Heart right ventricle (tissue), 16 donors: ENCODE results near the gene GGA3. TPM values are rescaled to one million over a fixed set of nuclear protein-coding genes. Genes with fewer than 3 reads are reported as not detected.

Experiments
- ATAC-seq, 8 donors: fragments of 200-7000 bp; cut with Tn5 transposase; one replicate each; pipeline ENCODE4 v1.9.1; 2020; ENCODE audit warnings: mild to moderate bottlenecking in 8 of 8, moderate library complexity in 8 of 8, moderate number of reproducible peaks in 1 of 8
- DNase-seq, 2 donors: peaks; one replicate each; pipeline ENCODE4 v3.0.0-alpha.2; 2020
- H3K27ac ChIP-seq, 10 donors: fragments of 200-600 bp; sonication (generic) in 2 of 10; one replicate each; pipeline versions ENCODE4 v1.5.0 to v1.8.0; 2020 to 2022; ENCODE audit warnings: mild to moderate bottlenecking in 3 of 10
- H3K27me3 ChIP-seq, 7 donors: fragments of 200-600 bp; one replicate each; pipeline ENCODE4 v1.8.0; 2021 to 2022; ENCODE audit warnings: mild to moderate bottlenecking in 2 of 7
- H3K36me3 ChIP-seq, 9 donors: fragments of 200-600 bp; sonication (generic) in 1 of 9; one replicate each; pipeline versions ENCODE4 v1.5.0 to v1.8.0; 2020 to 2022; ENCODE audit warnings: mild to moderate bottlenecking in 2 of 9
- H3K4me1 ChIP-seq, 9 donors: fragments of 200-600 bp; sonication (generic) in 1 of 9; one replicate each; pipeline versions ENCODE4 v1.5.0 to v1.8.0; 2020 to 2022; ENCODE audit warnings: mild to moderate bottlenecking in 4 of 9
- H3K4me3 ChIP-seq, 10 donors: fragments of 200-600 bp; sonication (generic) in 2 of 10; one replicate each; pipeline versions ENCODE4 v1.5.0 to v1.8.0; 2020 to 2022; ENCODE audit warnings: mild to moderate bottlenecking in 7 of 10, moderate library complexity in 2 of 10
- H3K9me3 ChIP-seq, 11 donors: fragments of 200-600 bp in 10 of 11; sonication (generic) in 2 of 11; one replicate each; pipeline versions ENCODE4 v1.5.0 to v1.8.0; 2013 to 2022; ENCODE audit warnings: mild to moderate bottlenecking in 2 of 11, control low read depth in 1 of 11, moderate library complexity in 1 of 11
- CTCF ChIP-seq, 9 donors: fragments of 200-600 bp; sonication (generic) in 2 of 9; IDR thresholded peaks; one replicate each; pipeline versions ENCODE4 v1.5.0 to v1.8.0; 2021 to 2022; ENCODE audit warnings: antibody characterized with exemption in 9 of 9, mild to moderate bottlenecking in 5 of 9, moderate library complexity in 1 of 9
- WGBS, 2 donors: extraction: QIAGEN DNeasy Blood & Tissue Kit; methylation state at CpG; one replicate each; pipeline ENCODE4 v1.1.7; 2013; ENCODE audit warnings: inconsistent platforms in 1 of 2; 5-methylcytosine and 5-hydroxymethylcytosine counted together
- intact Hi-C, 10 donors: fragments of 100-400 bp; cut with DNase I; formaldehyde crosslinking; loops; one replicate each; pipeline versions ENCODE4 v1.11.1 to v1.14.2; 2022
- polyA plus RNA-seq, 2 donors: library from polyadenylated mRNA; stranded (reverse); fragments of 200-250 nt; gene quantifications; one replicate each; pipeline ENCODE4 v1.2.3, GENCODE V29; 2013
- total RNA-seq, 10 donors: library from RNA; stranded (reverse); fragmentation: NEBNext Ultra II Directional in 3 of 10; extraction: Animal tissue kit (Norgen Biotek cat#: 25700) in 3 of 10; gene quantifications; one replicate each; pipeline versions ENCODE4 v1.2.1 to v1.2.4, GENCODE V29; 2021 to 2023
- donor health status: Arrhythmogenic right ventricular cardiomyopathy.
- donor health status: ischemic (EF 13 %, LVEDD 7.1; RV severe dilation, severe dysfunction).
- donor health status: healthy with polysubstance abuse.
- donor health status: DM: no; HTN: yes; CAD: no.
- donor health status: DM: no; HTN: no; CAD: no.
- donor health status: ischemic (EF 25% LVEDD 6.9; RV normal size, moderate dysfunction).
- donor health status: ischemic (EF 25% LVEDD 5.7; RV mildly dilated, moderate dysfunction).
- donor health status: healthy.
- donor health status: DM: yes; HTN: yes; CAD: no.
- donor health status: Ischemic cardiomyopathy.
- donor health status: ischemic (EF 35%, LVEDD 5.7; RV mildly dilated, moderate dysfunction).
- donor health status: nonischemic (EF 11% LVEDD 7.7; RV severe dilation, severe dysfunction).
- donor health status: DM: yes; HTN: yes; CAD: no.
- donor health status: PGD.
- donor health status: ischemic (EF 29% LVEDD 5.4; RV normal size, mild dysfunction).
- donor health status: nonischemic (EF 23%, LVEDD 6.1; RV moderate dilation, normal function).

The GGA3 gene
- total and polyA plus RNA-seq, 12 donors: 13.1 to 30.2 (median 20.7) TPM

- TF ChIP-seq CTCF (IDR thresholded peaks at IDR 0.05): no peak
- DNase-seq (no peak), ATAC-seq (peak in 1 of 8 donors; percentile 3)
- peak overlapping the region in 1 of 10 donors; percentile 100 for H3K4me3 ChIP-seq
- no peaks in the 10 kb centered on the region for H3K9me3 ChIP-seq
- intact Hi-C loops: loop anchor here in 3 of 10 donors (5.0 kb wide), 2 partner anchors 134 to 139 kb away; partner anchors contain the start of gene GRB2 (in 1 of the 3)
- H3K4me1 ChIP-seq: peaks cover 4 to 43% (median 31%) of the 10 kb centered on the region in 9 donors
- H3K27me3 ChIP-seq: no peaks in the 10 kb centered on the region
- H3K36me3 ChIP-seq: peaks cover 0 to 31% (median 0%) of the 10 kb centered on the region in 9 donors
- peak overlapping the region in 4 of 10 donors; percentile 1 to 97 (median 20) for H3K27ac ChIP-seq
- 48 to 59% methylated on average over 3 of the region's 3 CpGs for WGBS, 2 donors
Observed at GRCh38 chr17:75272848-75273184, 11.4 kb upstream of the GGA3 start.

GRCh38 chr17:75271955-75272847, 10.8 kb upstream of the GGA3 start:
- 53 to 59% methylated on average over 24 of the region's 24 CpGs for WGBS, 2 donors
- peak overlapping the region in 9 of 10 donors; percentile 81 to 98 (median 90) for H3K27ac ChIP-seq
- intact Hi-C loops: loop anchor here in 4 of 10 donors (2.0 to 5.0 kb wide), 3 partner anchors 17 to 140 kb away; partner anchors contain the start of genes GRB2 (in 1 of the 4) and SLC25A19 (in 1 of the 4)
- peak overlapping the region; percentile 65 to 100 (median 96) for H3K4me3 ChIP-seq
- H3K9me3 ChIP-seq: no peaks in the 10 kb centered on the region
- H3K4me1 ChIP-seq: peaks cover 4 to 49% (median 37%) of the 10 kb centered on the region in 9 donors
- H3K27me3 ChIP-seq: no peaks in the 10 kb centered on the region
- ATAC-seq (peak in 6 of 8 donors; percentile 20 to 63 (median 26)), DNase-seq (peak in 1 of 2 donors; percentile 70)
- H3K36me3 ChIP-seq: peaks cover 0 to 27% (median 0%) of the 10 kb centered on the region in 9 donors
- no peak for TF ChIP-seq CTCF (IDR thresholded peaks at IDR 0.05)

- WGBS, 2 donors: 0% methylated on average over 67 to 74 of the region's 74 CpGs
- Histone ChIP-seq H3K4me3 (peak overlapping the region; percentile 65 to 100 (median 96)), H3K4me1 (peaks cover 4 to 52% (median 37%) of the 10 kb centered on the region in 9 donors), H3K36me3 (peaks cover 0 to 28% (median 7%) of the 10 kb centered on the region in 9 donors), H3K27ac (peak overlapping the region; percentile 81 to 98 (median 91)), H3K9me3 (no peaks in the 10 kb centered on the region), H3K27me3 (no peaks in the 10 kb centered on the region)
- DNase-seq (peak; percentile 78 to 83), ATAC-seq (peak; percentile 60 to 90 (median 72))
- intact Hi-C loops: loop anchor here in 4 of 10 donors (2.0 to 5.0 kb wide), 3 partner anchors 17 to 141 kb away; partner anchors contain the start of genes GRB2 (in 1 of the 4) and SLC25A19 (in 1 of the 4)
- peak; percentile 60 to 95 (median 81) for TF ChIP-seq CTCF (IDR thresholded peaks at IDR 0.05)
Observed at GRCh38 chr17:75271233-75271954, 10.0 kb upstream of the GGA3 start.

GRCh38 chr17:75270966-75271232, 9.5 kb upstream of the GGA3 start, which contains the start of gene MIF4GD:
Gene MIF4GD (minus strand): TSS chr17:75271231. CDS start chr17:75270195, 1,036 bp downstream.
- WGBS, 2 donors: 0 to 1% methylated on average over 15 to 39 of the region's 39 CpGs
- Histone ChIP-seq H3K9me3 (no peaks in the 10 kb centered on the region), H3K27ac (peak within 1 kb of the TSS; percentile 90 to 99 (median 97)), H3K4me3 (peak within 1 kb of the TSS; percentile 69 to 100 (median 96)), H3K4me1 (peaks cover 4 to 56% (median 37%) of the 10 kb centered on the region in 9 donors), H3K27me3 (no peaks in the 10 kb centered on the region), H3K36me3 (peaks cover 0 to 33% (median 11%) of the 10 kb centered on the region in 9 donors)
- TF ChIP-seq CTCF (IDR thresholded peaks at IDR 0.05): no peak
- ATAC-seq (no peak), DNase-seq (no peak)
- intact Hi-C loops: loop anchor here in 4 of 10 donors (2.0 to 5.0 kb wide), 3 partner anchors 18 to 141 kb away; partner anchors contain the start of genes GRB2 (in 1 of the 4) and SLC25A19 (in 1 of the 4)
